HG03060 (cell line): ENCODE measurements around the gene TAMM41.
A peak's percentile ranks its signal among the peaks of the same experiment; 100 is the strongest.
"Not testable (repeated sequence)": the region's sequence is repeated elsewhere in the genome, so short reads cannot be mapped to it uniquely, and the experiment has no call there.

ENCODE experiments used
- ATAC-seq: cut with Tn5 transposase; IDR thresholded peaks from one replicate; pipeline ENCODE4 v1.9.1; 2021; ENCODE audit warnings: low read depth, moderate number of reproducible peaks; ENCODE audit not compliant: unreplicated experiment

The TAMM41 gene

GRCh38 chr3:11846281-11847266, at the start of gene TAMM41:
Gene TAMM41, minus strand, starts transcription at chr3:11846885. Its CDS starts 249 bp downstream, at chr3:11846636.
- peak; percentile 96 for ATAC-seq

GRCh38 chr3:11878837-11879236, 32.2 kb upstream of the TAMM41 start:
- ATAC-seq, result no peak

GRCh38 chr3:11874707-11875106, 28.0 kb upstream of the TAMM41 start:
- not testable (repeated sequence) for ATAC-seq

- not testable (repeated sequence) for ATAC-seq
These were observed 17.1 kb upstream of the TAMM41 start for GRCh38 chr3:11863739-11864138.

GRCh38 chr3:11862584-11862983, 15.9 kb upstream of the TAMM41 start:
- not testable (repeated sequence) for ATAC-seq

GRCh38 chr3:11862145-11862544, 15.5 kb upstream of the TAMM41 start:
- ATAC-seq, result not testable (repeated sequence)

- ATAC-seq, result not testable (repeated sequence)
These were observed 13.5 kb upstream of the TAMM41 start for GRCh38 chr3:11860213-11860612.

- no peak for ATAC-seq
These were observed 6.8 kb upstream of the TAMM41 start for GRCh38 chr3:11853450-11853849.

GRCh38 chr3:11850003-11850402, 3.3 kb upstream of the TAMM41 start:
- ATAC-seq, result no peak

GRCh38 chr3:11847607-11848006, 922 bp upstream of the TAMM41 start:
- no peak for ATAC-seq

- no peak for ATAC-seq
These were observed 1.0 kb downstream of the TAMM41 start for GRCh38 chr3:11845651-11846050.

GRCh38 chr3:11844891-11845290, 1.8 kb downstream of the TAMM41 start:
- ATAC-seq, result no peak

- ATAC-seq, result no peak
These were observed 11.6 kb downstream of the TAMM41 start for GRCh38 chr3:11835028-11835639.

- no peak for ATAC-seq
These were observed 13.4 kb downstream of the TAMM41 start for GRCh38 chr3:11832981-11833905.

GRCh38 chr3:11829416-11829815, 17.3 kb downstream of the TAMM41 start:
- no peak for ATAC-seq

GRCh38 chr3:11826628-11827265, 19.9 kb downstream of the TAMM41 start:
- ATAC-seq, result no peak

- ATAC-seq, result no peak
These were observed 21.4 kb downstream of the TAMM41 start for GRCh38 chr3:11825301-11825700.

GRCh38 chr3:11820531-11821041, 26.1 kb downstream of the TAMM41 start:
- ATAC-seq, result peak; percentile 79

GRCh38 chr3:11819146-11819689, 27.5 kb downstream of the TAMM41 start:
- ATAC-seq, result no peak

GRCh38 chr3:11818033-11818432, 28.7 kb downstream of the TAMM41 start:
- ATAC-seq, result no peak
